Fibroblast of lung (primary cell): ENCODE measurements around the gene GRID1.

Experiments
- CTCF ChIP-seq, 2 donors: IDR thresholded peaks in 1 of 2; conservative IDR thresholded peaks in 1 of 2; 1 replicate in 1 of 2; 2 replicates in 1 of 2; pipeline ENCODE4 v1.5.1; 2011 to 2012; ENCODE audit warnings: low read length in 2 of 2, control low read depth in 1 of 2, inconsistent platforms in 1 of 2, low read depth in 1 of 2, mild to moderate bottlenecking in 1 of 2
- EZH2 ChIP-seq: IDR thresholded peaks from 2 replicates; pipeline ENCODE4 v1.5.1; 2012; ENCODE audit warnings: low read length, control low read depth, mild to moderate bottlenecking; ENCODE audit errors: missing control alignments

- no peak for TF ChIP-seq CTCF (conservative IDR thresholded peaks at IDR 0.05 in 1 of 2, IDR thresholded peaks at IDR 0.05 in 1 of 2; ENCODE audit: low read depth in 1 of 2, low read length in 2 of 2)
- TF ChIP-seq EZH2, result peak; percentile 100
Measured at GRCh38 chr10:86365346-86366032, 1.1 kb downstream of the GRID1 start.
